ENCODE measurements around the gene DCST1.

The DCST1 gene

GRCh38 chr1:155026588-155026987 lies 7.0 kb upstream of the DCST1 start:
- no peaks in the 10 kb centered on the region for H3K36me3 Mint-ChIP-seq
- no peaks in the 10 kb centered on the region for H3K9me3 Mint-ChIP-seq
- no peak overlapping the region for H3K27ac Mint-ChIP-seq
- DNase-seq (ENCODE audit: low spot score in 2 of 2) (no peak), ATAC-seq (ENCODE audit: low read depth) (no peak)
- H3K27me3 Mint-ChIP-seq, result no peaks in the 10 kb centered on the region
- H3K4me1 Mint-ChIP-seq, result peaks cover 4% of the 10 kb centered on the region
- no peak overlapping the region for H3K4me3 Mint-ChIP-seq

GRCh38 chr1:155029513-155030242 lies 3.9 kb upstream of the DCST1 start:
- no peaks in the 10 kb centered on the region for H3K9me3 Mint-ChIP-seq
- H3K36me3 Mint-ChIP-seq, result no peaks in the 10 kb centered on the region
- DNase-seq (ENCODE audit: low spot score in 2 of 2), result no peak
- ATAC-seq (ENCODE audit: low read depth), result no peak
- H3K27me3 Mint-ChIP-seq, result peaks cover 2% of the 10 kb centered on the region
- no peak overlapping the region for H3K4me3 Mint-ChIP-seq
- H3K4me1 Mint-ChIP-seq, result peaks cover 3% of the 10 kb centered on the region
- no peak overlapping the region for H3K27ac Mint-ChIP-seq

- Mint-ChIP-seq H3K4me1 (peaks cover 3% of the 10 kb centered on the region), H3K27me3 (peaks cover 2% of the 10 kb centered on the region), H3K4me3 (no peak overlapping the region), H3K9me3 (no peaks in the 10 kb centered on the region), H3K36me3 (no peaks in the 10 kb centered on the region), H3K27ac (no peak overlapping the region)
- ATAC-seq (ENCODE audit: low read depth) (no peak), DNase-seq (ENCODE audit: low spot score in 2 of 2) (no peak)
Observed at GRCh38 chr1:155030243-155030795, 3.3 kb upstream of the DCST1 start.

GRCh38 chr1:155030899-155031298 lies 2.7 kb upstream of the DCST1 start:
- H3K27me3 Mint-ChIP-seq, result peaks cover 2% of the 10 kb centered on the region
- ATAC-seq (ENCODE audit: low read depth), result no peak

GRCh38 chr1:155032886-155033285 lies 738 bp upstream of the DCST1 start:
- H3K4me3 Mint-ChIP-seq, result no peak overlapping the region
- peaks cover 3% of the 10 kb centered on the region for H3K4me1 Mint-ChIP-seq
- ATAC-seq (ENCODE audit: low read depth), result no peak
- no peak for DNase-seq (ENCODE audit: low spot score in 2 of 2)
- peaks cover 2% of the 10 kb centered on the region for H3K27me3 Mint-ChIP-seq
- no peaks in the 10 kb centered on the region for H3K36me3 Mint-ChIP-seq
- H3K9me3 Mint-ChIP-seq, result no peaks in the 10 kb centered on the region
- H3K27ac Mint-ChIP-seq, result no peak overlapping the region

More at GRCh38 chr1:155030899-155031298, 2.7 kb upstream of the DCST1 start:
- no peak overlapping the region for H3K4me3 Mint-ChIP-seq
- no peak for DNase-seq (ENCODE audit: low spot score in 2 of 2)
- peaks cover 3% of the 10 kb centered on the region for H3K4me1 Mint-ChIP-seq
- no peaks in the 10 kb centered on the region for H3K36me3 Mint-ChIP-seq
- H3K27ac Mint-ChIP-seq, result no peak overlapping the region
- no peaks in the 10 kb centered on the region for H3K9me3 Mint-ChIP-seq

GRCh38 chr1:155034318-155035208 lies 939 bp downstream of the DCST1 start:
- ATAC-seq (ENCODE audit: low read depth) (no peak), DNase-seq (ENCODE audit: low spot score in 2 of 2) (no peak)
- Mint-ChIP-seq H3K9me3 (no peaks in the 10 kb centered on the region), H3K4me3 (no peak overlapping the region), H3K27ac (no peak overlapping the region), H3K4me1 (peaks cover 3% of the 10 kb centered on the region), H3K27me3 (peaks cover 7% of the 10 kb centered on the region), H3K36me3 (no peaks in the 10 kb centered on the region)

- no peak for DNase-seq (ENCODE audit: low spot score in 2 of 2)
- H3K9me3 Mint-ChIP-seq, result no peaks in the 10 kb centered on the region
- H3K36me3 Mint-ChIP-seq, result no peaks in the 10 kb centered on the region
- H3K4me3 Mint-ChIP-seq, result no peak overlapping the region
- no peak for ATAC-seq (ENCODE audit: low read depth)
- H3K27ac Mint-ChIP-seq, result no peak overlapping the region
- H3K27me3 Mint-ChIP-seq, result peaks cover 7% of the 10 kb centered on the region
- H3K4me1 Mint-ChIP-seq, result peaks cover 3% of the 10 kb centered on the region
Observed at GRCh38 chr1:155035936-155036335, 2.3 kb downstream of the DCST1 start.

- no peak for ATAC-seq (ENCODE audit: low read depth)
- no peaks in the 10 kb centered on the region for H3K36me3 Mint-ChIP-seq
- H3K27ac Mint-ChIP-seq, result no peak overlapping the region
- H3K9me3 Mint-ChIP-seq, result no peaks in the 10 kb centered on the region
- DNase-seq (ENCODE audit: low spot score in 2 of 2), result no peak
- H3K4me3 Mint-ChIP-seq, result no peak overlapping the region
- peaks cover 7% of the 10 kb centered on the region for H3K27me3 Mint-ChIP-seq
- H3K4me1 Mint-ChIP-seq, result peaks cover 3% of the 10 kb centered on the region
Observed at GRCh38 chr1:155037043-155037442, 3.4 kb downstream of the DCST1 start.

GRCh38 chr1:155037851-155038441 lies 4.3 kb downstream of the DCST1 start:
- no peak overlapping the region for H3K27ac Mint-ChIP-seq
- H3K4me1 Mint-ChIP-seq, result peaks cover 3% of the 10 kb centered on the region
- H3K27me3 Mint-ChIP-seq, result peaks cover 9% of the 10 kb centered on the region
- H3K36me3 Mint-ChIP-seq, result no peaks in the 10 kb centered on the region
- ATAC-seq (ENCODE audit: low read depth) (no peak), DNase-seq (ENCODE audit: low spot score in 2 of 2) (no peak)
- no peak overlapping the region for H3K4me3 Mint-ChIP-seq
- H3K9me3 Mint-ChIP-seq, result no peaks in the 10 kb centered on the region

GRCh38 chr1:155038602-155039307 lies 5.1 kb downstream of the DCST1 start:
- ATAC-seq (ENCODE audit: low read depth), result no peak
- no peak overlapping the region for H3K27ac Mint-ChIP-seq

GRCh38 chr1:155039308-155039669 lies 5.7 kb downstream of the DCST1 start:
- H3K4me3 Mint-ChIP-seq, result no peak overlapping the region
- no peaks in the 10 kb centered on the region for H3K36me3 Mint-ChIP-seq
- H3K9me3 Mint-ChIP-seq, result no peaks in the 10 kb centered on the region
- ATAC-seq (ENCODE audit: low read depth) (no peak), DNase-seq (ENCODE audit: low spot score in 2 of 2) (no peak)
- H3K4me1 Mint-ChIP-seq, result peaks cover 3% of the 10 kb centered on the region
- peaks cover 7% of the 10 kb centered on the region for H3K27me3 Mint-ChIP-seq
- no peak overlapping the region for H3K27ac Mint-ChIP-seq

More at GRCh38 chr1:155038602-155039307, 5.1 kb downstream of the DCST1 start:
- DNase-seq (ENCODE audit: low spot score in 2 of 2), result no peak
- Mint-ChIP-seq H3K27me3 (peaks cover 9% of the 10 kb centered on the region), H3K4me1 (peaks cover 3% of the 10 kb centered on the region), H3K36me3 (no peaks in the 10 kb centered on the region), H3K4me3 (no peak overlapping the region), H3K9me3 (no peaks in the 10 kb centered on the region)

- Mint-ChIP-seq H3K27me3 (peaks cover 7% of the 10 kb centered on the region), H3K4me1 (peaks cover 11% of the 10 kb centered on the region), H3K4me3 (no peak overlapping the region), H3K9me3 (no peaks in the 10 kb centered on the region), H3K27ac (no peak overlapping the region), H3K36me3 (no peaks in the 10 kb centered on the region)
- DNase-seq (ENCODE audit: low spot score in 2 of 2) (no peak), ATAC-seq (ENCODE audit: low read depth) (no peak)
Observed at GRCh38 chr1:155040358-155041093, 6.9 kb downstream of the DCST1 start.

- peaks cover 11% of the 10 kb centered on the region for H3K4me1 Mint-ChIP-seq
- no peak overlapping the region for H3K27ac Mint-ChIP-seq
- H3K27me3 Mint-ChIP-seq, result peaks cover 7% of the 10 kb centered on the region
- no peaks in the 10 kb centered on the region for H3K9me3 Mint-ChIP-seq
- H3K36me3 Mint-ChIP-seq, result no peaks in the 10 kb centered on the region
- no peak for ATAC-seq (ENCODE audit: low read depth)
- no peak overlapping the region for H3K4me3 Mint-ChIP-seq
- DNase-seq (ENCODE audit: low spot score in 2 of 2), result no peak
Observed at GRCh38 chr1:155042789-155043188, 9.2 kb downstream of the DCST1 start.
